Umbilical cord (tissue), 2 donors: ENCODE data around the gene TBX6. TPM values are rescaled to one million over a fixed set of nuclear protein-coding genes. Genes with fewer than 3 reads are reported as not detected.

Source experiments
- DNase-seq: peaks from one replicate; pipeline ENCODE4 v3.0.0-alpha.2; 2015; ENCODE audit warnings: low spot score
- total RNA-seq: library from RNA; depleted of rRNA; stranded (reverse); fragments of >200 nt; gene quantifications from one replicate; pipeline ENCODE4 v1.2.3, GENCODE V29; 2014; ENCODE audit warnings: low replicate concordance; ENCODE audit not compliant: insufficient read depth

TBX6 gene
- total RNA-seq, 1 donor from 2014 or later = 0.48 TPM

GRCh38 chr16:30113711-30114333, 22.1 kb upstream of the TBX6 start:
- no peak for DNase-seq

DNA sequence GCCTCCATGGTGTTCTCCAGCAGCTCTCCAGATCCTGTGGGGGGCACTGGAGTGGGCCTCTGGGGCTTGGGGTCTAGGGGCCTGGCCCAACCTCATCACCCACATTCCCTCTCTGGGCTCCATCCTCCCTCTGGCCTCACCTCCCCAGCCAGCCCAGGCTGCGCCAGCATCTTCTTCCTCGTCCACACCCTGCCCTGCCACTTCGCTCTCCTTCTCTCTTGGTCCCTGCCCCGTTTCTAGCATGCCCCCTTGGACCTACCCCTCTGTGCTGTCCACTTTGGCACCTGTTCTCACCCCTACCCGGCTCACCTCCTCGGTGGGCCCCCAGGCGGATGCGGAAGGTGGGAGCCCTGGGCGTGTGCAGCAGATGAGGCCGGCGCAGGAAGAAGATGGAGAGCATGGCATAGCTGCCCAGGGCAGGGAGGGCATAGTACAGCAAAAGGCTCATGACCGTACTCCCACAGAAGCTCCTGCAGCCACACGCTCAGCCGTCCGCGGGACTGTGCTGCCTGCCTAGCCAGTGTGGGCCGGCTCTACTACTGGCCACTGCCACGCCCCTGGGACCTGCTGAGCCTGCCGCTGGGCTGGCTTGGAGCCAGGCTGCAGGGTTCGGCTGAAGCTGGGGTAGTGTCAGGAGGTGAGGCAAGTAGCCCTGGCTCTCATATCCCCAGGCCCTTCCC, 21.4 kb upstream of the TBX6 start, which contains the start of gene GDPD3:
GDPD3 (minus strand) TSS at position 507 of the 680 bp plus-strand sequence; CDS start at position 448, 59 bp downstream.
- no peak for DNase-seq

GRCh38 chr16:30112197-30113030, 20.7 kb upstream of the TBX6 start:
- no peak for DNase-seq

- no peak for DNase-seq
Measured at GRCh38 chr16:30110661-30111060, 18.9 kb upstream of the TBX6 start.

- DNase-seq = no peak
Measured at GRCh38 chr16:30108059-30108850, 16.5 kb upstream of the TBX6 start.

DNA sequence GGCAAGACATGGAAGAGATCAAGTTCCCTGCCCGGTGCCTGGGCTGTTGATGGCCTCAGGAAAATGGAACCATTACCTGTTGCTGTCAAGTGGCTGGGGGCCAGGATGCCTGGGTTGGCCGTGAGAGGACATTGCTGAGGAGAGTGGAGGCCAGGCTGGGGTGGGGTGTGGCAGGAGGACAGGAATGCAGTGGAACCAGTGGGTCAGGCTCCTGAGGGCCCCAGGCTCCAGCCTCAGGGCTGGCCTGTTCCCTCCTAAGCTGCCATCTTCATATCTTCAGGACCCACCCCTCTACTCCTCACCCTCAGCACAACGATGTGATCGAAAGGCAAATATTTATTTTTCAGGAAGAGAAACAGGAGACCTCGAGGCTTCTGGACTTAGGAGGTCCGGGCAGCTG, 12.8 kb upstream of the TBX6 start:
- DNase-seq = no peak

DNA sequence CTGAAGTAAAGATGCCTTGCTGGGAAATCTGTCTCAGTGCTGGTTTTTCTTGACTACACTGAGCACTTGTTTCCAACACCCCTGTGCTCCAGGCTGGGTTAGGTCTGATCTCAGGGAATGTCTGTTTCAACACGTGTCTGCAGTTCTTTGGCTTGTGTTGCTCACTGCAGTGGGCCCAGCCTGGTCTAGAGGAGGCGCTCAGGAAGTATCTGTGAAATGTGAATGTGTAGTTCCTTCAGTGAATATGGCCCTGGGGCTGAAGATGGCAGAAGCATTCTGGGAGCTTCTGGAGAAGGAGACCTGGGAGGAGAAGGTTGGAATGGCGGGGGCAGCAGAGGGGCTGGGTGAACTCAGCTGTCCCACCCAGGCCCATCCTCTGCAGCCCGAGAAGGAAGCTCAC, 12.4 kb upstream of the TBX6 start:
- DNase-seq = no peak

DNA sequence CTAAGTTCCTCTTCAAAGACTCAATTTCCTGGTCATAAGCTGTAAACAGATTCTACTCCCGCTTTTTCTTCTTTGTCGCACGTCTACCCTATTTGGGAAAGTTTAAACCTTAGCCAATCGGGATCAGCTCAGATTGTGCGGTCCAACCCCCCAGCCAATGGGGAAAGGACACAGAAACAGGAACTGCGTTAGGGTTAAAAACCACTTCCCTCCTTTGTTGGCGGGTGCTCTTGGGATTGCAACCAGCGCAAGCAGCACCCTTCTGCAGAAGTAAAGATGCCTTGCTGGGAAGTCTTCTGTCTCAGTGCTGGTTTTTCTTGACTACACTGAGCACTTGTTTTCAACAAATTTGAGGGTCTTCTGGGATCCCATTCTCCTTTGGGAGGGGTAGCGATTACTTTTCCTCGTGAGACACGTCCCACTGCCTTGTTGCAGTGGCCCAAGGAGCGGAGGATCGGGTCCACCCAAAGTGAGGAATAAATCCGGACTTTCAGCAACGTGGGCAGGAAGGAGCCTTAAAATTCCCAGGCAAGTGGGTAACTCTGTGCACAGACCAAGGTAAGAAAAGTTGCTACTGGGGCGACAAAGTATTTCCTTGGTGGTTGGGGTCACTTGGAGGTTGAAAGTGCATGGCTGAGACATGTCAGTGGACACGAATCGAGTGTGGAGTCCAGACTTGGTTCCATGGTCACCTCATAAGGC, 5.3 kb upstream of the TBX6 start:
- DNase-seq = no peak

DNA sequence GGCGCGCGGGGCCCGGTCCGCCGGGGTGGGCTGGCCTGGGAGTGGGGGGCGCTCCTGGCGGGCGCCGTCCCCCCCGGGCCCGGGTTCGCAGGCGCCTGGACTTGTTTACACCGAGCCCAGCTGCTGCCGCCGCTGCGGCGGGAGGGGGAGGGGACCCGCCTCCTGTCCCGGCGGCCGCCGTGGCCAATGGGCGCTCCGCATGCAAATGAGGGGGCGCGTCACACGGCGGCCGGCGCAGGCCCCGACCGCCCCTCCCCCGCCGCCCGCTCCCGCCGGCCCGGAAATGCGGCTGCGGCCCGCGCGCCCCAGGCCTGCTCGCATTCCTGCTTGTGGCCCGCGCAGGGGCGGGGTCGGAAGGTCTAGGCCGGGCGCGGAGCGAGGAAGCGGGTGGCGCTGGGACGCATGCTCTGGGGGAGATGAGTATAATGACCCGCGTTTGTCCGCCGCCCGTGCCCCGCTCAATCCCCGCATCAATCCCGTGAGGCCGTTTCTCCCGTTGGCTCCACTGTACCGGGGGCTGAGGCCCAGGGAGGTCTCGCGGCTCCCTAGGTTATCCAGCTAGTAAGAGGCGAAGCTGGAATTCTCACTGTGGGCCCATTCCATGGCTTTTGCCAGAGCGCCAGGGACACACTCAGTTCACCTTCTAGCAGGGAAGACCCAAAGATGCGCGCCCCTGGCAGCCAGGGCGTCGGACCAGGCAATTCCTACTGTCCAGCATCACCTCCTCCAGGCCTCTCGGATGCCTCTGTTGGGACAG, 4.6 kb upstream of the TBX6 start, which contains the start of gene YPEL3:
YPEL3 (minus strand) TSS at position 109 of the 757 bp plus-strand sequence. CDS start 731 bp downstream, outside the sequence.
- DNase-seq = peak; percentile 86

DNA sequence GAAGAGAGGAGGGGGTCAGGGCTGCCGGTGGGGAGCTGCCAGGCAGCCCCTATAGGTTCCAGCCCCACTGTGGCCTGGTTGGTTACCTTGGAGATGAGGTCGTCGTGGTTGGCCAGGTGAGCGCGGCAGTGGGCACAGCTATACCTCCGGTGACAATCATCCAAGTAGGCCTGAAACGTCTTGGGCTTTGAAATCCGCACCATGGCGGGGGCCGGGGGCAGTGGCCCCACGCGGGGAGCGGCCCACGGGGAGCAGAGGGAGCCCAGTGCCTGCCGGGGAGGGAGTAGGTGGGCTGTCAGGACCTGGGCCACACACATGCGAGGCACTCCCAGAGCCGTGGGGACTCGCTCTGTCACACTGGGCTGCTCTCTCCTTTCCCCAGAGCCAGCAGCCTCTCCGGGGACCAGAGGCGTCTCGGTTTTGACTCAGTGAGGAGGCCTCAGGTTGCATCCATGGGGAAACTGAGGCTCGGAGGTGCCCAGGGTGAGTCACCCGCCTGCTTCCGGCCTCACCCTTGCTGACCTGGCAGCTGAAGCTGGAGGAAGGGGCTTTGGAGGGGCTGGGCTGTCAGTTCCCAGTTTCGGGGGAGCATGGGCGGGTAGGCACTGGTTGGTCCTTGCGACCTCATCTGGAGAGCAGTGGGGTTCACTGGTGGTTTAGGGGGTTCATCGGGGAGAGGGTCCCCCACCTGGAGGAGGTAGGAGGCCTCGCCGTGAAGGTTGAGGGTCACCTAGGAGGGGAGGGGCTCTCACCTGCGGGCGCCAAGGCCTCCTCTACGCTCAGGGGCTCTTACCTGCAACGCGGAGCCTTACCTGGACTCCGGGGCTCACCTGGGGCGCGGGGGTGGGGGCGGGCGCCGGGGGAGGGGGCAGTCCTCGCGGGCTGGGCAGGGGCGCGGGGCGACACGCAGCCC, 3.7 kb upstream of the TBX6 start:
- no peak for DNase-seq

DNA sequence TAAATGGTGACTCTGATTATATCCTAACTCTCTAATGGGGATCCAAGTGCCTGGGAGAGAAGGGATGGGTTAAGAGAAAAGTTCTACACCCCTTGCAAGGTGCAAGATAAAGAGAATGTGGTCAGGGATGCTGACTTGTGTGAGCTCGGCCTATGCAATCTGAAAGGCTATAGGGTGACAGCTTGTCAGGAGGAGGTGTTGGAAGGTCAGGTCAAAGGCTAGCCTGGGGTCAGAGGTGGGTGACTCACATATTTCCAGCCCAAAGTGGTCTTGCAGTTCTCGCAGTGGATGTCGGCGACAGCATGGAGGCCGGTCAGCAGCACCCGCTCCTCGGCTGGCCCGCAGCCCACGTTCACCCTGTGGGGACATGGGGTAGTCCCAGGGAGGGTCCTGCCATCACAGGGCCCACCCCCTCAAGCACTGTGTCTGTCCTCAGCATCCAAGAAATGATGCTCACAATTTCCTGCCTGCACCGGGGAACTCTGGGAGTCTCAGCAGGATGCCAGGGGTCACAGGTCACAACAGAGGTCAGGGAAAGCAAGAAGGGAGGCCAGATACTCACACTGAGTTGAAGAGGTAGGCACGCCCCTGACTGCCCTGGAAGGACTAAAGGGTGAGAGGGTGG, 2.9 kb upstream of the TBX6 start:
- no peak for DNase-seq

DNA sequence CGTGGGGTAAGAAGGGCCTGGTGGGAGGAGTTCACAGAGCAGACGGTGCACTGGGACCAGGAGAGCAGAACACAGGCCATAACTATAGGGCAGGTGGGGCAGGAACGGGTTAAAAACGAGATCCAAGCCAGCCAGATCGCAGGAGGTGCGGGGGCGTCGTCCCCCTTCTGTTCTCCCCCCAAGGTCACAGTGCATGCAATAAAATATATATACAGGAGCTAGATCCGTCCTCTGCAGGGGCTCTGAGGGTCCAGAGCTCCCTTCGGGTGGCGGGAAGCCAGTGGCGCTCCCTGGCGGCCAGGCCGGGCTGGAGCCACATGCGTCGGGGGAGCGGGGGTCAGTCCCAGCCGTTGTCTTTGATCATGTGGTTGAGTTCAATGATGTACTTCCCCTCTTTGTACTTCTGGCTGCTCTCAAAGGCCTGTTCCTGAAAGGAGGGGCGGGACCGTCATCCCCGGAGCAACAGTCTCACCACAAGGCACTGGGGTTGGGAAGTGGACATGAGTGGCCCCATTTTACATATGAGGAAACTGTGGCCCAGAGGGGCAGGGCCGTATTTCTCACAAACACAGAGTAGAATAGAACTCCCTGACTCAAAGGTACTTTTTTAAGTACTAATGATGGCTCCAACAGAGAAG, 768 bp upstream of the TBX6 start:
- peak; percentile 75 for DNase-seq

DNA sequence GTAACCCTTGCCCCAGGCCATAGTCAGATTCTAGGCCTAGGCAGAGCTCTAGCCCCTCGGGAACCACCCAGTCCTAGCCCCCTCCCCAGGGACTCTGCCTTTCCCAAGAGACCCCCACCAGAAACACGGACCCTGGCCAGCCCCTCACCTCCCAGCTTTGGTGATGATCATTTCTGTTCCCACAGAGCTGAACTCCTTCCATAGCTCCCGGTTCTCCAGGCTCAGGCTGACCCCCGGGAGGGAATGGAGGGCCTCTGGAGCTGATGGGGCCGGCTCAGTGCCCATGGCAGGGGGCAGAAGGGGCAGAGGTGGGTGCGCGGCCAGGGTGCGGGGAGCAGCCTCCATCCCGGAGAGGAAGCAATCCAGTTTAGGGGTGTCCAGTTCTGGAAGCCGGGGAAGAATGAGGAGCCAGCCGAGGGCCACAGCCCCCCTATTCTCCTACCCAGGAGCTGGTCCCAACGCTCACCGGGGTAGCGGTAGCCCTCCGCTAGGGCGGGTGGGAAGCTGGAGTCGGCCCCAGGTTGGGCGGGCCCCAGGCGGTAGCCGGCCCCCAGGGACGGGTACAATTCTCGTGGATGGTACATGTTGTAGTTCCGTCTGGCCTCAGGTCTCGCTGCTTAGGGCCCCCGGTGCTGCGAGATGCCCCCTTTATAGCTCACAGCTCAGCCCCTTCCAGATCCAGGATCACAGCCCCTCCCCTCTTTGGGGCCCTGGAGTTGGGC, 953 bp downstream of the TBX6 start:
- no peak for DNase-seq

- DNase-seq = no peak
Measured at GRCh38 chr16:30088832-30089624, 2.7 kb downstream of the TBX6 start.

GRCh38 chr16:30088237-30088831, 3.4 kb downstream of the TBX6 start:
- DNase-seq = no peak
